ENCODE results near the gene FLNB.
"Not testable (repeated sequence)": the region's sequence is repeated elsewhere in the genome, so short reads cannot be mapped to it uniquely, and the experiment has no call there.

Gene FLNB

DNA sequence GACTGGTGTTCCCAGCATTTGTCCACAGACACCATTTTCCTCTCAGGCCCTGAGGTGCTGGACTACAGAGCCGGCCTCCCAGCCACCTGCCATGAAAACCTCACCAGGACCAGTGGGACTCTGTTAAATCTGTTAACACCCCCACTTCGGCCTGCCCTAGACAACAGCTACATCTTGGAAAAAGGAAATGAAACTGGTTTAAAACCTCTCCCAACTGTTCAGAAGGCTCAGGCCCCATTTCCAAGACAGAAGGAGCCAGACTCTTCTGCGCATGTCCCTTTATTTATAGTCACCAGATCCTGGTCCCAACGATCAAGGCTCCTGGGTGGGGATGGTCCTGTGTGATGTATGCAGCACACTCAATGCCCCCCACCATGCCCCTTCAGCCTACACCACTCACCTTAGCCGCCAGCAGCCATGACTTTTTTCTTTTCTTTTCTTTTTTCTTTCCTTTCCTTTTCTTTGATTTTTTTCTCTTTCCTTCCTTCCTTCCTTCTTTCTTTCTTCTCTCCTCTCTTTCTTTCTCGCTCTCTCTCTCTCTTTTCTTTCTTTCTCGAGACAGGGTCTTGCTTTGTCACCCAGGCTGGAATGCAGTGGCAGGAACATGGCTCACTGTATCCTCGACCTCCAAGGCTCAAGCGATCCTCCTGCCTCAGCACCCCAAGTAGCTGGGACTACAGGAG lies 25.5 kb upstream of the FLNB start:
- DNase-seq (ENCODE audit: low read depth in 2 of 2): no peak

DNA sequence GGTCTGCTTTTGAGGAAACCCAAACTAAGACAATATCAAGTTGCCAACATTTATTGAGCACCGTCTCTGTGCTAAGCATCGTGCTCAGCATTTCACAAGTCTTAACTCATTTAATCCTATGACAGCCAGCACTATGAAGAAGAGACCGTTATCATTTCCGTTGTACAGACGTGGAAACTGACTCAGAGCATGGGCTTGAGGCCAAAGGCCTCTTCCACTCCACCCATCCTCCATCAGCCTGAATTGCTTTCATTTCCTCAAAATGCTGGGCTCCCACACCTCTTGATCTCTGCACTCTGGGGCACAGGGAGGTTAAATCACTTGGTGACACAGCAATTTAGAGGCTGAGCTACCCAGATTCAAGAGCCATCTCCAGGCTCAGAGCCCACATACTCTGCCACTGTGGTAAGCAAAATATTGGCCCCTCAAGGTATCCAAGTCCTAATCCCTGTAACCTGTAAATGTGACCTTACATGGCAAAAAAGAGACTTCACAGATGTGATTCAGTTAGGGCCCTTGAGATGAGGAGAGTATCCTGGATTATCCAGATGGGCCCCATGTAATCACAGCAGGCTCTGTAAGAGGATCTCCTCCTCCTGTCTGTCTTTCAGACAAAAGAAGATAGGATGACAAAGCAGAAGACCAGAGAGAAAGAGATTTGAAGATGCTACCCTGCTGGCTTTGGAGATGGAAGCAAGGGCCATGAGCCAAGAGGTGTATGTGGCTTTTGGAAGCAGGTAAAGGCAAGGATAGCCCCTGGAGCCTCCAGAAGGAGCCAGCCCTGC lies 24.3 kb upstream of the FLNB start:
- peak; percentile 75 to 77 for DNase-seq (ENCODE audit: low read depth in 2 of 2)

DNA sequence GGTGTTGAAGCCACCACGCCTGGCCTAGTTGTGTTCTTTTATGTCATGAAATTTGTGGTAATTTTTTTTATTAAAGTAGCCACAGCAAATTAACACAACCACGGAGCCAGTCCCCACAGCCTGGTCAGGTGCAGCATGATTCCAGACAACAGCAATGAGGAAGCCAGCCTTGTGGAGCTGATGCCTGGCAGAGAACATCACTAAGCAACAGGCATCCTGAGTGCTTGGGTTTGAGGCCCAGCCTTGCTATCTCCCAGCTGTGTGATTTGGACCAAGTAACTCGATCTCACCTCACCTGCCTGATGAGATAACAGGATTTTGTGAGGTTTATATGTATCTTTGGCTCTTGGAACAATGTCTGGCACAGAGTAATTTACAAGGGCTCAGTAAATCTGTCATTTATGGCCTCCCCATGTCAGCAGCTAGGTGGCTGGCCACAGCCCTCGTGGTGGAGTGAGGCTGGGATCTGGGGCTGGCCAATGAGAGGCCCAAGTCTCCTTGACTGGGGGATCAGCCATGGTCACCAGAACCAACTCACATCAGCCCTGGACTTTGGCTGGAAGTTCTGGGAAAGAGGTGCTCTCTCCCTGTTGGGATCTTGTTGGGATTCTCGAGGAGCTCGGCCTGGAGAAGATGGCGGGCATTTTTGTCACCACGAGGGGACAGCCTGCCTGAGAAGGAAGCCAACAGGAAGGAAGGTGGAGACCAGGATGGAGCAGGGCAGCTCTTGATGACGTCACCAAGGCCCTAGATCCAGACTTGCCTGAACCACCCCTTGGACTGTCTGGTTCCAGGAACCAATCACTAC lies 22.8 kb upstream of the FLNB start:
- no peak for DNase-seq (ENCODE audit: low read depth in 2 of 2)

DNA sequence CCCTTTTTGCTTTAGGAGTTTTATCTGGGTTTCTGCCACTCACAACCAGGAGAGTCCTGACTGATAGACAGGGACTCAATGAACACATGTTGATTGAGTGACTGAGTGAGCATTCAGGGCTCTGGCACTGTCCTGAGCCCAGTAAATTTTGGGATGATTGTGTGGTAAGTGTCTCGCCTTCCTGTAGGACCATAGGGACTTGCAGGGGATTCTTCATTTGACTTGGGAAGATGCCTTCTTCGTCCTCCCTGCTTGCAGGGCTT lies 22.3 kb upstream of the FLNB start:
- DNase-seq (ENCODE audit: low read depth in 2 of 2): no peak

DNA sequence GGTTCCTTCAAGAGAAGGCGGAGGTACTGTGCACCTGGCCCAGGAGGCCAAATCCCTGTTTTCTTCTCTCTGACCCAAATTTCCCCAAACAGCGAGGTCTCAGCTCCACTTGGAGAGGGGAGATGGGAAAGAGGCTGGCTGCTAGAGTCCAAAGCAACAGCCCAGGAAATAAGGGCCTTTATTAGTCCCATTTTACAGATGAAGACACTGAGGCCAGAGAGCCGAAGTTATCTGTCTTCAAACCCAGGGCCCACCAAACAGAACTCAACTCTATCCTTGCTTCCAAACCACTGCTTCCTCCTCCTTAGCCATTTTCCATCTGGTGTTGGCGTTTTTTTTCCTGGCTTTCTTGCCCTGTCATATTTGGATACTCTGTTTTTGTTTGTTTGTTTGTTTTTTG lies 22.0 kb upstream of the FLNB start:
- no peak for DNase-seq (ENCODE audit: low read depth in 2 of 2)

DNA sequence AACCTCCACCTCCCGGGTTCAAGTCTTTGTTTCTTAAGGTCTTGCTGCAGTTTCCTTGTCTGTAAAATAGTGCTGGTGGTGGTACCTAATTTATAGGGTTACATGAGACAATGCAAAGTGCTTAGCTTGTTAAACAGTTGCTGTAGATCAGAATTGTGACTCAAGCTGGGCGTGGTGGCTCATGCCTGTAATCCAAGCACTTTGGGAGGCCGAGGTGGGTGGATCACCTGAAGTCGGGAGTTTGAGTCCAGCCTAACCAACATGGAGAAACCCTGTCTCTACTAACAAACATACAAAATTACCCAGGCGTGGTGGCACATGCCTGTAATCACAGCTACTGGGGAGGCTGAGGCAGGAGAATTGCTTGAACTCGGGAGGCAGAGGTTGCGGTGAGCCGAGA lies 19.0 kb upstream of the FLNB start:
- DNase-seq (ENCODE audit: low read depth in 2 of 2): not testable (repeated sequence)

DNA sequence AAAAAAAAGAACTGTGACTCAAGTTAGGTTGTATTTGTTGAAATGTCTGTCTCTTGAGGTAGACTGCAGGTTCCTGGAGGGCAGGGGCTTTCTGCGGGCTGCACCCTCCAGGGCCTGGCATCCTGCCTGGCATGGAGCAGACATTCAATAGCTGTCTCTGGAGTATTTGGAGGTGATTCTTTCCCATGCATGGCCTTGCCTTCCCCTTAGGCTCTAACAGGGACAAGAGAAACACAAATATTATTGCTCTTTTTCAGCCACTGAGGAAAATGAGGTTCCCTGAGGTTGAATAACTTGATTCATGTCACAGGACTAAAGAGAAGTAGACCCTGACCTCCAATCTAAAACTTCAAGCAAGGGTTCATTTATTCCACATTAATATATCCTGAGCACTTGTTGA lies 18.6 kb upstream of the FLNB start:
- no peak for DNase-seq (ENCODE audit: low read depth in 2 of 2)

DNA sequence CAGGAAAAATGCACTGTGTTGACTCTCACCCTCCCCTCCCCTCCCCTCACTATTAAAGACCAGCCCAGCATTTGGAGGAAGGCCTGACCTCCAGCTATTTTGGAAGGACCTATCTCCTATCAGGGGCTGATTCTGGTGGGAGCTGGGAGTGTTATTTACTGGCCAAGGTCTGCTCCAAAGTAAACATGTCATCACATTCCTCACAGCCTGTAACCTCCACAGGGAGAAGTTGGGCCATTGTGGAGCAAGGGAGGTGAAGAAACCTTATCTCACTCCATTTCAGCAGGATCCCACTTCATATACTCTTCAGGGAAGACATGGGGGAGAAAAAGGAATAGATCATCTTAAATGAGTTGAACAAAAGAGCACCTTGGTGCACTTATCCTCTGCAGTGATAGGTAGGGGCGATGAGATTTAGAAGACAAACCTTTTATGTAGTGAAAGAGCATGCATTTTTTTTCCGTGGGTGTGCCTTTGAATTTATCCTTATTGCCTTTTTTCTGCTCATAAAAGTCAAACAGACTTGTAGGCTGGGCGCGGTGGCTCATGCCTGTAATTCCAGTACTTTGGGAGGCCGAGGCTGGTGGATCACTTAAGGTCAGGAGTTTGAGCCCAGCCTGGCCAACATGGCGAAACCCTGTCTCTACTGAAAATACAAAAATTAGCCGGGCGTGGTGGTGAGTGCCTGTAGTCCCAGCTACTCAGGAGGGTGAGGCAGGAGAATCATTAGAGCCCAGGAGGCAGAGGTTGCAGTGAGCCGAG lies 15.6 kb upstream of the FLNB start:
- DNase-seq (ENCODE audit: low read depth in 2 of 2): no peak

DNA sequence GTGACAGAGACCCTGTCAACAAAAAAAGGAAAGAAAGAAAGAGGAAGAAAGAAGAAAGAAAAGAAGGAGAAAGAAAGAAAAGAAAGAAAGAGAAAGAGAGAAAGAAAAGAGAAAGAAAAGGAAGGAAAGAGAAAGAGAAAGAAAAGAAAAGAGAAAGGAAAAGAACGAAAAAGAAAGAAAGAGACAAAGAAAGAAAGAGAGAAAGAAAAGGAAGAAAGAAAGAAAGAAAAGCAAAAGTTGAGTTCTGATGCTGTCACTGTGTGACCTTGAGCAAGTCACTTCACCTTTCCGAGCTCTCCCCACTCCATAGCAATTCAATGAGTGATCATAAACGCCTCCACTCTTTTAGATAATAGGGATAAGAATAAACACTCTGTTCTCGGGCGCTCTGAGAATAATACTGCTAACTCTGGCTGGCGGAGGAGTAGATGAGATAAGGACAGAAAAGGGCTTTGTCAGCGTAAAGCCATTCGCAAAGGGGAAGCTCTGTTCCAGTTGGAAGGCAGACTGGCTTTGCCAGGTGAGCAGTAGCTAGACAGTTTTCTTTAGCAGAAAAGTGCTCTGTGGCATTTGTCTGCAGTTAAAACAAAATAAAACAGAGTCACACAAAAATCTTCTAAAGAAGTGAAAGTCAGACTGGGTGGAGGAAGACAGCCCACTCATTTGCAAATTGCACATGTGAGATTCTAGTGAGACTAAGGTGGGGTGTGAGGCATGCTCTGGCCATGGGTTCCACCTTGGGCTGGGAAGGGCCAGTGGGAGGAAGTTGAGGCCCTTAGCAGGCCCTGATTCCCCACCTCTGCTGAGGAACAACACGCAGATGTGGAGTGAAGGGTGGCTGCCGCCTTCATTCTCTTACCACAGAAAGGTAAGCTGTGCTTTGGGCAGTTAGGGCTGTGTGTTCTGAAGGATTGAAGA lies 9.6 kb upstream of the FLNB start:
- no peak for DNase-seq (ENCODE audit: low read depth in 2 of 2)

DNA sequence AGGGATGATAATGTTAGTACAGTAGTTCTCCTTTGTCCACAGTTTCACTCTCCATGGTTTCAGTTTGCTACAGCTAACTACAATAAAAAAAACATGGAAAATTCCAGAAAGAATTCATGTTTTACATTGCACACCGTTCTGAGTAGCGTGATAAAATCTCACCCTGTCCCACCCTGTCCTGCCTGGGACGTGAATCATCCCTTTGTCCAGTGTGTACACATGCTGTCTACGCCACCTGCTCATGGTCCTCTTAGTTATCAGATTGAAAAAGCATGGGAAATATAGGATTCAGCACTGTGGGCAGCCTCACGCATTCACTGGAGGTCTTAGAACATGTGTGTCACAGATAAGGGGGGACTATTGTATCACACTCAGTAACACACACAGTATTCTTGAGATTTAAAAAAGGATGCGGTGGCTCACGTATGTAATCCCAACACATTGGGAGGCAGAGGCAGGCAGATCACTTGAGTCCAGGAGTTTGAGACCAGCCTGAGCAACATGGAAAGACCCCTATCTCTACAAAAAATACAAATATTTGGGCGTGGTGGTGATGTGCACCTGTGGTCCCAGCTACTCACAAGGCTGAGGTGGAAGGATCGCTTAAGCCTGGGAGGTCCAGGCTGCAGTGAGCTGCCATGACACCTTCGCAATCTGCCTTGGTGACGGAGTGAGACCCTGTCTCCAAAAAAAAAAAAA lies 8.7 kb upstream of the FLNB start:
- DNase-seq (ENCODE audit: low read depth in 2 of 2): no peak

DNA sequence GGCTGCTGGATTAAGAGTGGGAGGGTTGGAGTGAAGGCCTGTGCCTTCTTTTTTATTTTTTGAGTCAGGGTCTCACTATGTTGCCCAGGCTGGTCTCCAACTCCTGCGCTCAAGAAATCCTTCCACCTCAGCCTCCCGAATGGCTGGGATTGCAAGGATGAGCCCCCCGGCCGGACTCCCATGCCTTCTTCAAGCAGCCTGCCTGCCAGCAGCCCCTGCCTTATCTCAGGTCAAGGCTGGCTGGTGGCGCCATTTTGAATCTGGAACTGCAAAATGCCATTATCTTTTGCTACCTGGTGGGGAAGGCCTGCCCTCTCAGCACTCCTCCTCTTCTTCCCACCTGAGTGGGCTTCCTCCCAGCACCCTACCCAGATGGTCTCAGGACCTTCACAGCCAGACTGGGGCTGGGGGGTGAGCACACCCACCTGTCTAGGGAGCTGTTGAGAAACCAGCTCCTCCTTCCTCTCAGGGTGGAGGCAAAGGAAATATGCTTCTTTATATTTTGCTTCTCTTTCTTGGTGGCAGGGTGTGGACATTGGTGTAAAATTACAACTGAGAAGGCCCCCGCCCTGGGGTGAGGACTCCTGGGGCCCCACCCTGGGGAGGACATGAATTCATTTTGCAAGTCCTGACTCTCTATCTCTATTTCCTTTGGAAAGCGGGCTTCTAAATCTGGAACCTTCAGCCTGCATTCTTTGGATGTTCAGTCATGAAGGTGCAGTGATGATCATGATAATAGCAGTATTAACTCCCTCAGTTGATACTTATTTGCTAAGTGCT lies 7.7 kb upstream of the FLNB start:
- DNase-seq (ENCODE audit: low read depth in 2 of 2): no peak

DNA sequence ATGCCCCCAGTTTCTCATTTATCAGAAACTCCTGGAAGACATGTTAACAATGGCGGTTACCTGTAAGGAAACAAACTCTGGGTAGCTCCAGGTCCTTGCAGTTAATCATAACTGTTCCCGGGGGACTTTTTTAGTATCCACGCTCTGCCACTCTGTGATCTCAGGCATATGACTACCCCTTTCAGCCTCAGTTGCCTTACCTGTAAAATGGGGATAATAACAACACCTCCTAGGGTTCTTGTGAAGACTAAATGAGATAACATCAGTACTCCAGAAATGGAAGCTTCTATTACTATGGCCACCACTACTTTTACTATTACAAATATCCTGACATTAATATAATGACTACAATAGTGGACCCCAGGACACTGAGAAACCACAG lies 7.1 kb upstream of the FLNB start:
- no peak for DNase-seq (ENCODE audit: low read depth in 2 of 2)

DNA sequence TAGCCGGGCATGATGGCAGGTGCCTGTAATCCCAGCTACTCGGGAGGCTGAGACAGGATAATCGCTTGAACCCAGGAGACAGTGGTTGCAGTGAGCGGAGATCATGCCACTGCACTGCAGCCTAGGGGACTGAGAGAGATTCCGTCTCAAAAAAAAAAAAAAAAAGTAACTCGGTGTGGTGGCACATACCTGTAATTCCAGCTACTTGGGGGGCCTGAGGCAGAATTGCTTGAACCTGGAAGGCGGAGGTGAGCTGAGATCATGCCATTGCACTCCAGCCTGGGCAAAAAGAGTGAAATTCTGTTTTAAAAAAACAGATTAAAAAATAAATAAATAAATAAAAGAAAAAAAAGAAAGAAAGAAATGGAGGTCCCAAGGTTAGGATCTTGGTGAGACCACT lies 6.2 kb upstream of the FLNB start:
- DNase-seq (ENCODE audit: low read depth in 2 of 2): no peak

DNA sequence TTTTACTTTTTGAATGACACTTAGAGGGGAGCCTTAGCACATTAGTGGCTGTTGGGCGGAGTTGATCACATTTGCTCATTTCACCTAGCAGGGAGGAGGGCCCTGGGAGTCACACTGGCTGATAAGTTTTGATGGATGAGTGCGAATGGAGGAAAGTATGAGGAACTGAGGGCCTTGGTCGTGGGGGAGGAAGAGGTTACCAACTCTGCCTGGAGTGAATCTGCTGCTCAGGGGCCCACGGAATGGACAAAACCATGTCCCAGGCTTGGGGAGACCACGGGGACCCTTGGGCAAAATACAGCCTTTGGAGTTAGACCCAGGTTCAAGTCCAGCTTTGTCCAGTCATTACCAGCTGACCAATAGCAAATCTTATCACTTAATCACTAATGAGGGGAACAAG lies 5.1 kb upstream of the FLNB start:
- DNase-seq (ENCODE audit: low read depth in 2 of 2): no peak

DNA sequence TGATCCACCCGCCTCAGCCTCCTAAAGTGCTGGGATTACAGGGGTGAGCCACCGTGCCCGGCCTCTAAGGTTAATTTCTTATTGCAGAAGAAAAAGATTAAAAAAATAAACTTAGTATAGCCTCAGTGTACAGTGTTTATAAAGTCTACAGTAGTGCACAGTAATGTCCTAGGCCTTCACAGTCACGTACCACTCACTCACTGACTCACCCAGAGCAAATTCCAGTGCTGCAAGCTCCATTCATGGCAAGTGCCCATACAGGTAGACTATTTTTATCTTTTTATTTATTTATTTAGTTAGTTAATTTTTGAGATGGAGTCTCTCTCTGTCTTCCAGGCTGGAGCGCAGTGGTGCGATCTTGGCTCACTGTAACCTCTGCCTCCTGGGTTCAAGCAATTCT lies 3.2 kb upstream of the FLNB start:
- DNase-seq (ENCODE audit: low read depth in 2 of 2): no peak

DNA sequence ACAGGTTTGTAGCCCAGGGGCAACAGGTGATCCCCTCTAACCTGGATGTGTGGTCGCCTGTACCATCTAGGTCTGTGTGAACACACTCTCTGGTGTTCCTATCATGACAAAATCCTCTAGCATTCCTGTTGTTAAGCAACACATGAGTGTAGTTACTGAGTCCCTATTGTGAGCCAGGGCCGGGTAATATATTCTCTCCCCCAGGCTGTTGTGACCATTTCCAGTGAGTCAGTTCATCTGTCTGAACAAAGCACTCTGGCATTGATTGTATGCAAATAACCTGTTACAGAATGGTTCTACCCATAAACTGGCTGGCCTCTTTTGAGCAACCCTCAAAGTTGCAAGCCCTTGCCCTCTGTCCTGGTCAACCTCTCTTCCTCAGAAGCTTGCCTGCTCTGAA lies 2.6 kb upstream of the FLNB start:
- DNase-seq (ENCODE audit: low read depth in 2 of 2): no peak

DNA sequence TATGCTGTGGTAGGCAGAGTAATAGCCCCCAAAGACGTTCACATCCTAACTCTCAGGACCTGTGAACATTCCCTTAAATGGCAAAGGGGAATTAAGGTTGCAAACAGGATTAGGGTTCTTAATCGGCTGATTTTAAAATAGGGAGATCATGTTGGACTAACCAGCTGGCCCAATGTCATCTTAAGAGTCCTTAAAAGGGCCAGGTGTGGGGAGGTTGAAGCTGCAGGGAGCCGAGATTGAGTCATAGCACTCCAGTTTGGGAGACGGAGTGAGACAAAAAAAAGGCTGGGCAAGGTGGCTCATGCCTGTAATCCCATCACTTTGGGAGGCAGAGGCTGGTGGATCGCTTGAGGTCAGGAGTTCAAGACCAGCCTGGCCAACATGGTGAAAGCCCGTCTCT lies 1.6 kb upstream of the FLNB start:
- no peak for DNase-seq (ENCODE audit: low read depth in 2 of 2)

DNA sequence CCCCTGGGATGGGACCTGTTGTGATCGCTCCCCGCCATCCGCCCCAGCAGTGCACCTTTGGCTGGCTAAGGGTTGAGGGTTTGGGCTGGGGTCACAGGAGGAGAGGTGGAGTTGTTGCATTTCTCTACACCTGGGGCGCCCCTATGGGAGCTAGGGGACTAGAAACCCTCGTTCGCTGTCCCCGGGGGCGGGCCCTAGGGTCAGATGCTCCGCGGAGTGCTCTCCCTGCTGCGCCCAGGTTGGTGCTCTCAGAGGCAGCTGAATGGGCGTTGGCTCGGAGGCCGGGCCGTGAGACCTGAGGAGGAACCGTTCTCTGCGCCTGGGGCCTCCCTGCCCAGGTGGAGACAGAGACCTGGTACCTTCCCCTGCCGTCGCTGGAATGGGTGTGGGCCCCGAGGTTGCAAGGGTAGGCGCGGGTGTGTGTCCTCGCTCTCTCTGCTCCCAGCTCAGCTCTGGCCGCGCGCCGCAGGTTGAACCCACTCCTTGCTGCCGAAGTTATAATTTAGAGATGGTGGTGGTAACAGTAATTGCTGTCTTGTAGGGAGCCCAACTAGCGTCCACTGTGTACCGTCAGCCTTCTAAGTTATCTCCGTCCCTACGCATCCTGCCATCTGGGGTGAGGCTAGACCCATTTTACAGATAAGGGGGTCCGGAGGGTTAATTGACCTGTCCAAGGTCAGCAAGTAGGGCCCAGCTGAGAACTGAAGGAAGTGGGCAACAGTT lies 965 bp downstream of the FLNB start:
- no peak for DNase-seq (ENCODE audit: low read depth in 2 of 2)

All from fibroblast of skin of left quadriceps (primary cell).